Activated naive CD4-positive, alpha-beta T cell treated with anti-CD3 and anti-CD28 coated beads, Interleukin-2, amount 50 U/mL, for 24 hours (primary cell): ENCODE data around the gene DPP6.

Experiments
- H3K27ac Mint-ChIP-seq: one replicate; pipeline ENCODE4 v1.8.0; 2021; ENCODE audit warnings: mild to moderate bottlenecking, mixed read lengths
- H3K27me3 Mint-ChIP-seq: one replicate; pipeline ENCODE4 v1.8.0; 2021; ENCODE audit warnings: mixed read lengths
- H3K36me3 Mint-ChIP-seq: one replicate; pipeline ENCODE4 v1.8.0; 2021; ENCODE audit warnings: mixed read lengths
- H3K4me1 Mint-ChIP-seq: one replicate; pipeline ENCODE4 v1.8.0; 2021; ENCODE audit warnings: mixed read lengths
- H3K4me3 Mint-ChIP-seq: one replicate; pipeline ENCODE4 v1.8.0; 2021; ENCODE audit warnings: mild to moderate bottlenecking, mixed read lengths
- H3K9me3 Mint-ChIP-seq: one replicate; pipeline ENCODE4 v1.8.0; 2021; ENCODE audit warnings: mixed read lengths

DPP6 gene

DNA sequence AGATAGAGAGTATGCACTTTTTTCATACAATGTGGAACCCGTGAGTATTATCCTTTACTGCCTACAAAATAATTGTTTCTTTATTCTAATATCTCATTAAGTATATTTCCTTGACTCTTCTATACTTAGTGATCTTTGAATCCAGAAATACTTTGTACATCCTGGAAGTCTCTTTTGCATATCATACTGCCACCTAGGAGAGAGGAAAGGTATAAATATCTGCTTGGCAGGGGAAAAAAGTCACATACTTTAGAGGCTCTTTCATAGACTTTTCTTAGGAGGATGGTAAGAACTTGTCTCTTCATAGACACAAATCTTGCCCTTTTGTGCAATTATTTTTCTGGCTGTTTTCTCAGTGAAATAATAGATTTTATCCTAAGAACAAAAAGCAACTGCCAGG lies 514.7 kb downstream of the DPP6 start:
- H3K4me3 Mint-ChIP-seq = no peak overlapping the region
- no peaks in the 10 kb centered on the region for H3K27me3 Mint-ChIP-seq
- no peaks in the 10 kb centered on the region for H3K36me3 Mint-ChIP-seq
- H3K9me3 Mint-ChIP-seq = peaks cover 4% of the 10 kb centered on the region
- no peak overlapping the region for H3K27ac Mint-ChIP-seq
- H3K4me1 Mint-ChIP-seq = no peaks in the 10 kb centered on the region

DNA sequence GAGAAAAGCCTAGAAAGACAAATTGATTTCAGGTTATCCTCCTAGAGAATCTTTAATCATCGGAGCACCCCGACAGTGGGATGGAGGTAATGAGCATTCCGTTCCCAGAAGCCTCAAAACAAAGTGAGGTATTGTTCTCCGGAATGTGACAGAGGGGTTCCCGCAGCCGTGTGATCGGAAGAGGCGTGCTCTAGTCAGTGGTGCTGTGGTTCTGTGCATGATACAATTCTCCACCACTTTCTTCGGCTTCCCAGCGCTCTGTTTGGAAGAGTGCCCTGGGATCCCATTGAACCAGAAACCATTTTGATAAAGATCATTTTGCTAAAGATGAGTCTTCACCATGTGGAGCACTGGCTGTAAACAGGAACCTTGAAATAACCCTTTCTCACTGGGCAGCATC lies 516.1 kb downstream of the DPP6 start:
- H3K36me3 Mint-ChIP-seq = no peaks in the 10 kb centered on the region
- no peak overlapping the region for H3K27ac Mint-ChIP-seq
- H3K27me3 Mint-ChIP-seq = no peaks in the 10 kb centered on the region
- no peak overlapping the region for H3K4me3 Mint-ChIP-seq
- peaks cover 4% of the 10 kb centered on the region for H3K9me3 Mint-ChIP-seq
- H3K4me1 Mint-ChIP-seq = no peaks in the 10 kb centered on the region

DNA sequence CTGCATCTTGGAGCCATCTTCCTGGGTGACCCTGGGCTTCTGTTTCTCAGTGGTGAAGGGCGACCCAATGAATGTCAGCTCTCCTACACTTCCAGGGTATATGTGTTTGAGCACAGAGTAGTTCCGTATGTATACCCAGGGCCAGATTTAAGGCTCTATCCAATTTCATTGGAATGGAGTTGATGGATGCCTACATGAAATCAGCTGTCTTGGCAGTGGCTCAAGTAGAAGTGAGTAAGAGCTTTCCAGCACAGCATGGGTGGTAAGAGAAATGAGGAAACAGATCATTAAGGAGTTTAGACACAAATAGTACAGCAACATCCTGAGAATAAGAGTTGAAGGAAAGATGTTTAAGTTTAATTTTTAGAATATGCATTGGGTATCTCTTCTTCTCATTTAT lies 517.7 kb downstream of the DPP6 start:
- peaks cover 4% of the 10 kb centered on the region for H3K9me3 Mint-ChIP-seq
- H3K27me3 Mint-ChIP-seq = no peaks in the 10 kb centered on the region
- no peaks in the 10 kb centered on the region for H3K4me1 Mint-ChIP-seq
- H3K4me3 Mint-ChIP-seq = no peak overlapping the region
- H3K36me3 Mint-ChIP-seq = no peaks in the 10 kb centered on the region
- H3K27ac Mint-ChIP-seq = no peak overlapping the region

DNA sequence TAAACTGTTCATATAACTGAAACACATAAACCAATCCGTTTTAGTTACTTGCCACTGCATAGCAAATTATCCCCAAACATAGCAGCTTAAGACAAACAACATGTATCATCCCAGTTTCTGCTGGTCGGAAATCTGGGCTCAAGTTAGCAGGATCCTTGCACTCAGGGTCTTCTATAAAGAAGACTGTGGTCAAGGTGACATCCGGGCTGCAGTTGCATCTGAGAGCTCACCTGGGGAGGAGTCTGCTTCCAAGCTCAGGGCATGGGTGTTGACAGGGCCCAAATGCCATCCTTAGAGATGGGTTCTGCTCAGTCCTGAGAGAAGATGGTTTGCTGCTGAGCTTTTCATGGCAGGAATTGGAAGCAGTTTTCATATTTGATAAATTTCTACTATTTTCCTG lies 519.6 kb downstream of the DPP6 start:
- peaks cover 4% of the 10 kb centered on the region for H3K9me3 Mint-ChIP-seq
- no peak overlapping the region for H3K27ac Mint-ChIP-seq
- H3K4me1 Mint-ChIP-seq = no peaks in the 10 kb centered on the region
- H3K27me3 Mint-ChIP-seq = no peaks in the 10 kb centered on the region
- no peak overlapping the region for H3K4me3 Mint-ChIP-seq
- no peaks in the 10 kb centered on the region for H3K36me3 Mint-ChIP-seq

DNA sequence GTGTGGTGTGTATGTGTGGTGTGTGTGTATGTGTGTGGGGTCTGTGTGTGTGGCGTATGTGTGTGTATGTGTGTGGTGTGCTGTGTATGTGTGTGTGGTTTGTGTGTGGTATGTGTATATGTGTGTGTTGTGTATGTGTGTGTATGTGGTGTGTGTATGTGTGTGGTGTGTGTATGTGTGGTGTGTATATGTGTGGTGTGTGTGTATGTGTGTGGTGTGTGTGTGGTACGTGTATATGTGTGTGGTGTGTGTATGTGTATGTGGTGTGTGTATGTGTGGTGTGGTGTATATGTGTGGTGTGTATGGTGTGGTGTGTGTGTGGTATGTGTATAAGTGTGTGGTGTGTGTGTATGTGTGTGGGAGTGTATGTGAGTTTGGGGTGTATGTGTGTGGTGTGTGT lies 522.0 kb downstream of the DPP6 start:
- Mint-ChIP-seq H3K36me3 (no peaks in the 10 kb centered on the region), H3K27me3 (no peaks in the 10 kb centered on the region), H3K27ac (no peak overlapping the region), H3K4me3 (no peak overlapping the region), H3K4me1 (no peaks in the 10 kb centered on the region), H3K9me3 (peaks cover 4% of the 10 kb centered on the region)

DNA sequence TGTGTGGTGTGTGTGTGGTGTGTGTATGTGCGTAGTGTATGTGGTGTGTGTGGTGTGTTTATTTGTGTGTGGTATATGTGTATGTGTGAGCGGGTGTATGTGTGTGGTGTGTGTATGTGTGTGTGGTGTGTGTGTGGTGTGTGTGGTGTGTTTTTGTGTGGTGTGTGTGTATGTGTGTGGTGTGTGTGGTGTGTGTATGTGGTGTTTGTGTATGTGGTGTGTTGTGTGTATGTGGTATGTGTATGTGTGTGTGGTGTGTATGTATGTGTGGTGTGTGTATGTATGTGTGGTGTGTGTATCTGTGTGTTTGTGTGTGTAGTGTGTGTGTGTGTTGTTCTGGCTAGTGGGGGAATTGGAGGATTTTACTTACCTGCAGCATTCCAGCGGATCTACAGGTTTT lies 523.3 kb downstream of the DPP6 start:
- no peaks in the 10 kb centered on the region for H3K36me3 Mint-ChIP-seq
- no peaks in the 10 kb centered on the region for H3K9me3 Mint-ChIP-seq
- H3K27me3 Mint-ChIP-seq = no peaks in the 10 kb centered on the region

DNA sequence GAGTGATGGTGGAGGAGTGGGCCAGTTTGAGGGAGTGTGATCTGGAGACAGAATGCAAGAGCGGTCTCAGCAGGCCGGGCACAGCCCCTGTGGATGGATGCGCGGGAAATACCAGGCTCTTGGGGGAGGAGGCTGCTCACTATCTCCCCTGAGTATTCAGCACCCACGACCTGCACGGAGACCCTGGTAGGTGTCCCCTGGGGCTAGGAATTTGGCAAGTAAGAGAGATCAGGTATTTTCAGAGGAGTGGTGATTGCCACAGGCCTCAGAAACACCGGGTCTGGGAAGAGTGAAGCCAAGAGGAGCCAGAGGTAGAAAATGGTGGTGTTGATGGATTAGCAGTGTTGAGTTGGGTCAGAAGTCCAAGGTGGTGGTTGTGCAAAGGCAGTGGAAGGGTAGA lies 524.4 kb downstream of the DPP6 start:
- Mint-ChIP-seq H3K9me3 (no peaks in the 10 kb centered on the region), H3K4me1 (no peaks in the 10 kb centered on the region), H3K4me3 (no peak overlapping the region), H3K36me3 (no peaks in the 10 kb centered on the region), H3K27ac (no peak overlapping the region), H3K27me3 (no peaks in the 10 kb centered on the region)

More for the DNA sequence above, 523.3 kb downstream of the DPP6 start:
- Mint-ChIP-seq H3K27ac (no peak overlapping the region), H3K4me1 (no peaks in the 10 kb centered on the region), H3K4me3 (no peak overlapping the region)

DNA sequence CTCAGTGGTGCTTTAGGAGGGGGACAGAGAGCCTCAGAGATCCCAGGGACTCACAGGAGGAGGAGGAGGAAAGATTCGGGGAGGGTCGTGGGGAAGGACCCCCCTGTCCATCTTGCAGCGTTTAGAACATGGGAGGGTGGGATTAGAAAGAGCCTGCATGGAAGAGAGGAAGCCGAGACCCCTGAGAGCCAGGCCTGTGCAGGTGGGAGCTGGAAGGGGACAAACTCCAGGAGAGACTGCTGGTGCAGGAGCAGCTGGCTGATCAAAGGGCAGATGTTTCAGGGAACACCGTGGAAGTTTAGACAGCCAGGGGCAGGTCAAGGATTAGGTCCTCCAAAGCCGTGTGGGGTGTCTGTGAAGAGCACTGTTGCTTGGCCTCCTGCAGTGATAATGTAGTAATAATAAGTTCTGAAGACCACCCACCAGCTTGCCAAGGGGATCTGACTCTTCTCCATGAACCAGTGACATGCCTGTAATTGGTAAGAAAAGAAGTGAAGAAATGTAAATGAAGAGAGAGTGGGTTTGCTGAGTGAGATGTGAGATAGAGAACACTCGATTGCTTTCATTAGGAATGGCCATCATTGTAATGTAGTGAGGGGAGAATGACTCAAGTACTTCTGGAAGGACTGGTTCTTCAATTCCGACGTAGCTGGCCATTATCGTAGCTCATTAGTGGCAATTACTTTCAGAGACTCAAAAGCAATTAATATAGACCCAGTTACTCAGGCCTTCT lies 525.1 kb downstream of the DPP6 start:
- Mint-ChIP-seq H3K27ac (no peak overlapping the region), H3K27me3 (no peaks in the 10 kb centered on the region), H3K36me3 (no peaks in the 10 kb centered on the region), H3K4me3 (no peak overlapping the region), H3K4me1 (no peaks in the 10 kb centered on the region), H3K9me3 (no peaks in the 10 kb centered on the region)

DNA sequence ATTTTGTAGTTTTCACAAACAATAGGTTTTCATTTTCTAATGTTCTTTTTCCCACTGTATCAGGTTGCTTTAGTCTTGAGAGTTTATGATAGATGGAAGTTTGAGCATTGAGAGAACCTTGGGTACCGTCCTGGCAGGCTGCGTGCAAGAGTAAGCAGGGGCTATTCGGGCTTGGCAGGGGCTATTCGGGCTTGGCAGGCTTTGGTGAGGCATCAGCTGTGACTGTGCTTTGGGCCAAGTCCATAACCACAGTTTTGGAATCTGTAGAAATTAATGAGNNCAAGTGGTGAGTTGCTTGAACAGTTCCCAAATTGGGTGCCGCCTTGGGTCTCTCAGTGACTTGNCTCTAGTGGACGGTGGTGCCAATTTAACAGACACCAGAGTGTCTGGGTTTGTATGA lies 526.1 kb downstream of the DPP6 start:
- Mint-ChIP-seq H3K27ac (no peak overlapping the region), H3K27me3 (no peaks in the 10 kb centered on the region), H3K9me3 (no peaks in the 10 kb centered on the region), H3K4me3 (no peak overlapping the region), H3K4me1 (no peaks in the 10 kb centered on the region), H3K36me3 (no peaks in the 10 kb centered on the region)

DNA sequence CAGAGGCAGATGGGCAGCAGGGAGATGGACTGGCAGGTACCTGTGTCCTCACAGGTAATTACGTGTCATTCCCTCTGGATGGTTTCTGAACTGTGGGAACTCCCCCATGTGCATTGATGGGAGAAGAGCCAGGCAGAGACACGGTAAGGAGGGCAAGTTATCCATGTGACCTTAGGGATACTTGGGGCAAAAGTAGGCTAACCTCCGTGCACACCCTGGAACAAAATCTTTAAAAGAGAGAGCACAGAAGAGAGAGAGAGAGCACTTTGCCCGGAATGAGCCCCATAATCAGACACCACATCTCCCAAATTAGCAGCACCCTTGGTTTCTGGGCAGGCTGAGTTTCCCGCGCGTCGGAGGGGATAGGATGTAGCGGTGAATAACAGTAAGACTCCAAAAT lies 527.5 kb downstream of the DPP6 start:
- H3K36me3 Mint-ChIP-seq = no peaks in the 10 kb centered on the region
- H3K9me3 Mint-ChIP-seq = no peaks in the 10 kb centered on the region
- H3K4me1 Mint-ChIP-seq = no peaks in the 10 kb centered on the region
- H3K4me3 Mint-ChIP-seq = no peak overlapping the region
- no peak overlapping the region for H3K27ac Mint-ChIP-seq
- H3K27me3 Mint-ChIP-seq = no peaks in the 10 kb centered on the region

DNA sequence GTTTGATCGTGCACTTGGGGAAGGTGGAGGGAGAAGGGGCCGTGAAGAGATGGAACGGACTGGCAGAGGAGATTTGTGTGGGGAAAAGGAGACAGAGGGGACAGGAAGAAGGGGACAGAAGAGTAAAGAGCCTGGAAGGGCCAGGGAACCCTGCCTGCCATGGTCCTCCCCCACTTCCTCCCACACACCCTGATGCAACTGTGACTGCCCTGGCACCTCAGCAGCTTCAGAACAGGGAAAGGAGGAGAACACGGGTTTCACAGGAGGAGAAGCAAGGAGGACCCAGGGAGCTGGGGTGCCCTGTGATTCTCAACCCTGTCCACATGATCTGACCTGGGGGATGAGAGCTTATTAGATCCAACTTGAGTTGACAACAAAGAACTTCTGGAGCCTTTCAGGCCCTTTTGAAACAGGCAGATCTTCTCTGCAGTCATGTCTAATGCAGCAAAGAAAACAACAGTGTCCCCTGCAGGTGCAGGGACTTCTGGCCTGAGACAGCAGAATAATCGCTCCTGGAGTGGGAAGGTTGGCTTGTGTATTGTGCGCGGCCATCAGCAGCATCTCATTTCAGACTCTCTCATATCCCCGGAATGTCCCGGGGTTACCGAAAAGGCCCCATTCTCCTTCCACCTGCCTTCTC lies 529.2 kb downstream of the DPP6 start:
- Mint-ChIP-seq H3K27me3 (no peaks in the 10 kb centered on the region), H3K36me3 (no peaks in the 10 kb centered on the region), H3K4me3 (no peak overlapping the region), H3K4me1 (no peaks in the 10 kb centered on the region), H3K27ac (no peak overlapping the region), H3K9me3 (no peaks in the 10 kb centered on the region)

DNA sequence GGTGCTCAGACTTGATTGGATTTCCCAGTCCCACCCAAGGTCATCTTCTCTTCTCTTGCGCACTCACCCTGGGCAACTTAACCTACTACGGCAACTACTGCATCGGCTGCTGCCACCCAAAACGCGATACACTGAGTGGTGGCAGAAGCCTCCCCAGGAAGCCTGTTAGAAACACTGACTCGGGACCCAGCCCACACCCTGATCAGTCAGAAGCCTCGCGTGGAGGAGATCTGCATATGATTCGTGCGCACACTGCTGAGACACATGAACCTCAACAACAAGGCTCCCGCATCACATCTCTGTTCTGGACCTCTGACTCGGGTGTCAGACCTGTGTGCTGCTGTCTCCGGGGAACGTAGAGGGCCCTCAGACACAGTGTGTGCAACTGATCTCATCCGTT lies 531.3 kb downstream of the DPP6 start:
- no peaks in the 10 kb centered on the region for H3K4me1 Mint-ChIP-seq
- H3K9me3 Mint-ChIP-seq = no peaks in the 10 kb centered on the region
- H3K27me3 Mint-ChIP-seq = no peaks in the 10 kb centered on the region
- H3K27ac Mint-ChIP-seq = no peak overlapping the region
- no peak overlapping the region for H3K4me3 Mint-ChIP-seq
- no peaks in the 10 kb centered on the region for H3K36me3 Mint-ChIP-seq

DNA sequence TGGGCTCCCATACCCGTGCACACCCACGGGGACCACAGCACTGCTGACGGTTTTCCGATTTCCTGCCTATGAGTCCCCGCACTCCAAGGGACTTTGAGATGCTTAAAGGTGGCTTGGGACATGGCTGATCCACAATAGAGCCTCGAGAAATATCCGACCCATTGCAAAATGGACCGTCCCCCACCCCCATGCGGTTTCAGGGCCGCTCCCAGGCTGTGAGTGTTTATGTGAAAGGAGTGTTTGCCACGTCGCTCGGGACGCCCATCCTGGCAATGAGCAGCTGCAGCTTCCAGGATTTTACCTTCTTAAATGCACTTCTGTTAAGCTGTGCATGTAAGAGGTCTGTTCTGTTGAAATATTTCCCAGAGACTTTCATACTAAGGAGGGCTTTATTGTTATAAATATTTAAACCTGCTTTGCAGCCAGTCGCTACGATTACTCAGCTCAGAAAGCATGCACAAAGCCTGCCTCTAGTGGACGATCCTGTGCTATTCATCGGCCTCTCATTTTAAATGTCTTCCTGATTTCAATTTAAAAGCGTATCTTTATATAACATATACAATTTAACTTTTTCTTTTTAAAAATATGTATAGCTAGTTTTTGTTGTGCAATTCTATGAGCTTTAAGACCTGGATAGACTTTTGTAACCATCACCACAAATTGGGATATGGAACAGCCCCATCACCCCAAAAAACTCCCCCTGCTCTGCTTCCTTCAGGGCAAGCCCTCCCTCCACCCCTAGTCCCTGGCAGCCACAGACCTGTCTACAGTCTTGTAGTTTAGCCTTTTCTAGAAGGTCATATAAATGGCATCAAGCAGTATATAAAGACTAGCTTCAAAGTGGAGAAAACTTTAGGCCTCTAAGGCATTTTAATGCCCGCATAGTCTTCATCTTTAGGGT lies 532.4 kb downstream of the DPP6 start:
- H3K4me1 Mint-ChIP-seq = no peaks in the 10 kb centered on the region
- no peak overlapping the region for H3K27ac Mint-ChIP-seq
- no peak overlapping the region for H3K4me3 Mint-ChIP-seq
- no peaks in the 10 kb centered on the region for H3K36me3 Mint-ChIP-seq
- H3K27me3 Mint-ChIP-seq = no peaks in the 10 kb centered on the region
- H3K9me3 Mint-ChIP-seq = no peaks in the 10 kb centered on the region

DNA sequence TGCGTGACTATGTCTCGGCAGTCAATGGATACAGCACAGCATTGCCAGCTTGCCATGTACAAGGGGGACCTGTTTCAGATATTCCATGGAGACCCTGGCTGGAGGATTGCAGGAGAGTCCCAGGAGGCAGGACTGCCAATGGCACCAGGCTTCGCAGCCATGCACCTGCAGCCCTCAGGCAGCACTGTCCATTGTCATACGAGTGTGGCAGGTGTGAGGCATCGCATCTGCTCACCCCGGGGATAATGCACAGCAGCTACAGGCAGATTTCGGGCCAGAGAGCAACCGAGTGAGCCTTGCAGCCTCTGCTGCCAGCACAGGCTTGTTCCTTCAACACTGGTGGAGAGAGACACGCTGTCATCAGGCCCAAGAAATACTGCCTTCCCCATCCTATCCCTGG lies 535.6 kb downstream of the DPP6 start:
- Mint-ChIP-seq H3K27ac (no peak overlapping the region), H3K36me3 (no peaks in the 10 kb centered on the region), H3K4me3 (no peak overlapping the region), H3K9me3 (no peaks in the 10 kb centered on the region), H3K27me3 (no peaks in the 10 kb centered on the region), H3K4me1 (no peaks in the 10 kb centered on the region)

DNA sequence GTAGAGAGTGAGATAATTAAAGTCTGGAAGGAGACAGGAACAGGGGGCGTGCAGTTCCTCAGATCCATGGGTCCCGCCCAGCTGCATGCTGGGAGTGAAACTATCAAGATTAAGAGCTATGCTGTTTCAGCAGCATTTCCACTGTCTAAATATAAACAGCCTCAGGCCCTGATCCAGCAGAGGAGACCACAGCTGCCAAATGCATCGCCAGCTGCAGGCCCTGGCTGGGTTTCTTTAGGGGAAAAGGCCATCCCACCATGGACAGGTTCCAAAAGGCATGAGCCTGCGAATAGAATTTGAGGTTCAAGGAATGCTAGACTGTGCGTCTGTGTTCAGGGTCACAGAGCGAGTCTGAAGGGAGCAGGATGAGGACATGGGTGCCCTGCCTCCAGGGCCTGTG lies 539.3 kb downstream of the DPP6 start:
- H3K27ac Mint-ChIP-seq = no peak overlapping the region
- H3K4me3 Mint-ChIP-seq = no peak overlapping the region
- H3K4me1 Mint-ChIP-seq = no peaks in the 10 kb centered on the region
- no peaks in the 10 kb centered on the region for H3K36me3 Mint-ChIP-seq
- H3K9me3 Mint-ChIP-seq = no peaks in the 10 kb centered on the region
- H3K27me3 Mint-ChIP-seq = no peaks in the 10 kb centered on the region

DNA sequence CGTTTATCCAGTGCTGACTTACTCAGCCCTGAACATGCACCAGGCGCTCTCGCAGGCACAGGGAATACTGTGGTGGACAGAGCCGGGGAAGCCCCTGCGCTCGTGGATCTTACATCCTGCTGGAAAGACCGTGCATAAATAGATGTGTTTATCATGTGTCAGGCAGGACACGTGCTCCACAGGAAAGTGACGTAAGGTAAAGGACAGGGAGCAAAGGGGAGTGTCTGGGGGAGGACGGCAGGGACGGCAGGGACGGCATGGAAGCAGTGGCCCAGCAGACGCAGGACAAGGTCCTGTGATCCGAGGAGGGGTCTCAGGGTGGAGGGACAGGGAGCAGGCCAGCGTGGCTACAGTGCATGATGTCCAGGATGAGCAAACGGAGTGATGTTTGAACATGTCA lies 540.2 kb downstream of the DPP6 start:
- Mint-ChIP-seq H3K9me3 (no peaks in the 10 kb centered on the region), H3K27me3 (no peaks in the 10 kb centered on the region), H3K4me1 (no peaks in the 10 kb centered on the region), H3K27ac (no peak overlapping the region), H3K36me3 (no peaks in the 10 kb centered on the region), H3K4me3 (no peak overlapping the region)
